Stimulated activated CD8-positive, alpha-beta memory T cell treated with anti-CD3 and anti-CD28 coated beads, Interleukin-12 subunit alpha, Interleukin-12 subunit beta, amount 100 ng/mL, for 1 hour (primary cell): ENCODE data around the gene IQCH.

Experiments used
- DNase-seq: peaks from one replicate; pipeline ENCODE4 v3.0.0-alpha.2; 2020; ENCODE audit warnings: low read depth

IQCH gene

DNA sequence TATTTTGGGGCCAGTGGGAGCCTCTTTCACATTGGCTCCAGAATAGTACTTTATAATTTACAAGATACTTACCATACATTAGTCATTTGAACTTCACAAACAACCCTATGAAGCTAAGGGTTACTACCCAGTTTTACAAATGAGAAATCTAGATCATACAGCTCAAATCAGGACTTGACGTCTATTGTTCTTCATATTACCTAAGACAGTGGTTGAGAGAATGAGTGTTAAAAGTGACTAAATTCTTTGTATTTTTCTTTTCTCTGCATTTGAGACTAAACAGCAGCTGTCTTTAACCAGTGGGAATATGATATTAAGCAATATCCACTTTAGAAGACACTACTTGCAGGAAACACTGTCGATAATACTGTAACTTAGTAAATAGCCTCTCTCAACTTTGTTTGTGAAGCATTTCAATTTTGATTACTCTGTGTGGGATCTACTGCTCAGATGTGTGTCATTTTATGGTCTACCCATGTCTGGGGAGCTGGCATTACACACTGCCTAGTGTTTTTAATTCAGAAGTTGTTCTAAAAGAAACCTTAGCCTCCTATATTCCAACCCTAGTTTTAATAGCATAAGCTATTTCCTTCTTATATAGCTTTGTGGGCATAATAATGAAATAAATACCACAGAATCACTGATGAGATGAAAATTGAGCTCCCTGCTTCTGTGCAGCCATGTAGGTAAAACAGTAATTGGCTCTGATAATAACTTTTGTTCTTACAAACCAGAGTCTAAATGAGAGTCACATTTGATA is 45.9 kb downstream of the IQCH start:
- no peak for DNase-seq

DNA sequence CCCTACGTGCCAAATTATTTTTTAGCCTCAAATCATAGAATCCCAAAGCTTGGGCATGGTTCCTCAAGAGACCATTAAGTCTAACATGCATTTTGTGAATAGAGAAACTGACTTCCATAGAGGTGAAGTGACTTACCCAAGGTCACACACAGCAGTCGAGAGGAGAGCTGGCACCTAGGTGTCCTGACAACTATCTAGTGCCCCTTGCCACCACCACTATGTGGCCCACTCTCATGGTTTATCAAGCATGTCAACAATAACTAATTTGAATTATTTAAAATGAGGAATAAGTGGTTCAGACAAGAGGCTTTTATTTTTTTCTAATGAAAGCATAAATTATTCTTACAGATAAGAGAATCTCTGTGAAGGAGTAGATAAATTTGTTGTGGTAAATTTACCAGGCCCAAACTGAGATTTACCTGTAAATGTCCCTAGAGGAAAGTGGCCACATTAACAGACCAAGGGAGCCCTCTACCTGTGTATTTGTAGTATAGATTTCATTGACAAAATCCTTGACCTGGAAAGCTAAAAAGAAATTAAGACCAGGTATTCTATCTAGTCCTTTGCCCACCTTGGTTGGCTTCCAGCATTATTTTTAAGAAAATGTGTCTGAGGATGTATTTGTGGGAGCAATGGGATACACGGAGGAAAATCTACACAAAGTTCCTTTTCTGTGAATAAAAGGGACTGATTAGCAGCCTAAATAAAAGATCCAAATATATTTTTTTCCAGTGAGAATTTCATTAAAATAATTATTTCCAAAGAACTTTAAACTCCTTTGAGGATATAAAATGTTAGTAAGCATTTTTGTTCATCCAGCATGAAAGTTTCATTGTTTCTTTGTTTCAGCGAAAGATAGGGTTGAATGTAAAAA is 49.1 kb downstream of the IQCH start:
- no peak for DNase-seq

GRCh38 chr15:67304778-67305177 is 50.2 kb downstream of the IQCH start:
- no peak for DNase-seq

GRCh38 chr15:67305506-67305905 is 50.9 kb downstream of the IQCH start:
- no peak for DNase-seq

DNA sequence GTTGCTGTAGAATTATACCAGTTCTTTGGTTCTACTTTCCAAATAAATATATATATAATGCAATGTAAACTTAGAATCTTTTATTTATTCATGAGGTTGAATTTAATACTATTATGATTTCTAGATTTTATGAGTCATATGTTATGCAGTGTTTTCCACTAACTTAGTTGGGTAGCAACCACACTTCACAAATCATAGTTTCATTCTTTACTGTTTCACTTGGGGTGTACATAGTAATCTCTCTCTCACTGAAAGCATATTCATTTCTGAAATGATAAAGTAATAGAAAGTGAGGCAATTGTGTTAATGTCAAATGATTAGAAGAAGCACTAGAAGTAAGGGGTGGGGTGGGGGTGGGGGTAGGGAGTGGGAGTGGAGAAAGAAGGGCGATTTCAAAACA is 52.6 kb downstream of the IQCH start:
- DNase-seq = no peak

DNA sequence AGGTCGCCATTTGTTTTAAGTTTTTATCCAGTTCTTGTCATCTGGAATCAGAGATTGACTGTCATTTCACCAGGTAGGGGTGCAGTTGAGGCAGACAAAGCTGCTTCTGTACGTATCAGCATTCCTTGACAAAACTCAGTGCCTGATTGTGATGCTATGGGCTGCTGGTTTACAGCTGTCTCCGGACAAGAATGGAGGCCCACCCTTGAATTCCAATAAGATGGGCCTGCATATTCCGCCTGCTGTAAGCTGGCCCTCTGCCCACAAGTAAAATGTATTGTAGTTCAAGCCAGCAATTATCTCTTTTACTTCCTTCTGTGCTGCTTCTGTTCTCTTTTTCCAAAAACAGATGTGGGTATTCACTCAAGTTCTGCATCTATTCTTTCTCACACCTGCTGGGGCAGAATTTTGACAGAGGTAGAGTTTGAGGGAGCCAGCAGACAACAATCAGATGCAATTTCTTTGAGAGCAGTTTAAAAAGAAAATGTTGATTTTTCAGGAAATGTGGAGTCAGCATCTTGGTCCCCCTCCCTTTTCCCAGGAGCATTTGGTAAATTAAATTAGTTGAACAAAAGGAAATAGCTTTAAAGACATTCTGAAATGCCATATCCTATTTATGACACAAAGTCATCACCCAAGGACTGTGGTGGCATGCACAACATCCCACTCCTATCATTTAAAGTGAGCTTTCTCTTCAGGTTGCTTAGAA is 53.5 kb downstream of the IQCH start:
- DNase-seq = no peak

- no peak for DNase-seq
These were observed 57.1 kb downstream of the IQCH start for GRCh38 chr15:67311731-67312130.

- no peak for DNase-seq
These were observed 65.4 kb downstream of the IQCH start for GRCh38 chr15:67319961-67320360.

DNA sequence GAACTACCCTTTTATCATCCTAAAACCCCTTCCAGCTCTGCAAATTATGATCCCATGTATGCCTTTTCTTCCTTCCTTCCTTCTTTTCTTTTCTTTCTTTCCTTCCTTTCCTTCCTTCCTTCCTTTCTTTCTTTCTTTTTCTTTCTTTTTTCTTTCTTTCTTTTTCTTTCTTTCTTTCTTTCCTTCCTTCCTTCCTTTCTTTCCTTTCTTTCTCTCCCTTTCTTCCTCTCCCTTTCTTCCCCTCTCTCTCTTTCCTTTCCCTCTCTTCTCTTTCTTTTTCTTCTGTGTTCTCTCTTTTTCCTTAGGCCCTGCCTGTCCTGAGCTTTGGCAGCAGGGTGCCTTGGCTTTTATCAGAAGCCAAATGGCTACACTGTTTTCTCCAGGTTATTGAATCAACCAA is 66.8 kb downstream of the IQCH start:
- no peak for DNase-seq

DNA sequence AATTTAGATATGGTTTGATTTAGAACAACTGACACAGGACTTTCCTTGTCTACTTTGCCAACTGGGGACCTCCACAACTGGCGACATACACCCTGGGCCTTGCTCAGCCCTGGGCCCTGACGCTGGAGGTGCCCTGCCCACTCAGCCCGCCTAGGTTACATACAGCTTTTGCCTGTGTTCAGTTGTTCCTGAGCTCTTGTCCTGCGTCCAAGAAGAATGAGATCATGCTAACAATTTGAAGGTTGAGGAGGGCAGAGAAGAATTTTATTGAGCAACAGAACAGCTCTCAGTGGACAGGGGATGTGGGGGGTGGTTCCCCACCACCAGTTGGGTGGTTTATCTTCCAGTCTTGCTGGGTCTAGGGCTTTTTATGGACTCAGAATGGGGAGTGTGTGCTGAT is 67.9 kb downstream of the IQCH start:
- DNase-seq = no peak

DNA sequence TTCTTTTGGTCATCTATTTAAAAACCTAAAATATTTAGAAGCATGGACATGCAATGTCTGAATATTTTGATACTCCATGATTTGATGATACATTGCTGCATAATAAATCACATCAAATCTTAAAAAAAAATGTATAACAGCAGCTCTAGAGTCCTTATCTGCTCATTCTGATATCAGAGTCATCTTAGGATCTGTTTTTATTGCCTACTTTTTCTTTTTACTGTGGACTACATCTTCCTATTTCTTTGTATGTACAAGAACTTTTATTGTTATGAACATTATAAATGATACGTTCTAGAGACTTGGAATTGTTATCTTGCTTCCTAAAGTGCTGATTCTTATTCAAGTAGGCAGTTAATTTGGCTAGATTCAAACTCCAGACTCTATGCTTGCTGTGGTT is 72.7 kb downstream of the IQCH start:
- DNase-seq = no peak

- DNase-seq = no peak
These were observed 73.2 kb downstream of the IQCH start for GRCh38 chr15:67327737-67328136.

DNA sequence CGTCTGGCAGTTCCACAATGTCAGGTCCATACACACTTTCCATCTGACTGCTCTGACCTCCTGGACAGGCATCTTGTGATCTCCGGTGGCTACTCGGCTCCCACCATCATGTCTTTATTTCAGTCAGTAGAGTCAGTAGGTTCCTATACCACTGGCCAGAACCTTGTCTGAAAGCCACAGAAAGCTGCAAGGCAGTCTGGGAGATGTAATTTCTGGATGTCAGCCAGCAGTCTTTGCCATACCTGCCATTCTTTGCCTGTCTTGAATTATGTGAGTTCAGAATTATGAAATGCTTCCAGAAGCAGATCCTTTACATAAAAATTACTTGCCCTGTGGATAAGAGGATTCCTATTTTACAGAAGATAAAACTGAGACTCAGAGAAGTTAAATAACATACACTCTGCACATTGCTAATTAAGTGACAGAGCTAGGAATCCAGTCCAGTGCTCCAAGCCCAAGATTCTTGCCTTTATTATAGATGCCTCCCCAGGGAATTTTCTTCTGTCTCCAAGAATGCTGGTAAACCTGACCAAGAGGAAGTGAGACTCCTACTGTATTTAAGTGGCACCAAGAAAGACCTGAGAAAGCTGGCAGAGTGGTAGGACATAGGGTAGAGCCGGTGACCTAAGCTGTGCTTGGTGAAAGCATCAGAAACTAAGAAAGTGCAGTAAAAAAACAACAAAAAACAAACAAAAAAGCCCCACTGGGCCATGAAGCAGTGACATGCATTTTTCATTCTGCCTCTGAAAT is 75.6 kb downstream of the IQCH start:
- no peak for DNase-seq

DNA sequence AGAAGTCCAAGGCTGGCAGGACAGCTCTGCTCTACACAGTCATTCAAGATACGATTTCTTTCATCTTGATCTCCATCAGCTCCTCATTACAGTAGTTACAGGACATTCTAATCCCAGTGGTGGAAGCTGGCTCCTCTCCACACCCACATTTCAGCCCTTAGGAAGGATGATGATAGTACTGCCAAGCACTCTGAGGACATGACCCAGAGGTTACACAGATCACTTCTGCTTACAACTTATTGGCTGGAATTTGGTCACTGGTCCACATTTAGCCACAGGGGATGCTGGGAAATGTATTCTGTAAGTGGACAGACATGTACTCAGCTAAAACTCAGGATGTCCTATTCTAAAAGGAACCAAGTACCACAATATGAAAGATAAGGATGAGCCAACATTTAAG is 77.1 kb downstream of the IQCH start:
- DNase-seq = no peak

GRCh38 chr15:67335026-67335425 is 80.4 kb downstream of the IQCH start:
- no peak for DNase-seq

DNA sequence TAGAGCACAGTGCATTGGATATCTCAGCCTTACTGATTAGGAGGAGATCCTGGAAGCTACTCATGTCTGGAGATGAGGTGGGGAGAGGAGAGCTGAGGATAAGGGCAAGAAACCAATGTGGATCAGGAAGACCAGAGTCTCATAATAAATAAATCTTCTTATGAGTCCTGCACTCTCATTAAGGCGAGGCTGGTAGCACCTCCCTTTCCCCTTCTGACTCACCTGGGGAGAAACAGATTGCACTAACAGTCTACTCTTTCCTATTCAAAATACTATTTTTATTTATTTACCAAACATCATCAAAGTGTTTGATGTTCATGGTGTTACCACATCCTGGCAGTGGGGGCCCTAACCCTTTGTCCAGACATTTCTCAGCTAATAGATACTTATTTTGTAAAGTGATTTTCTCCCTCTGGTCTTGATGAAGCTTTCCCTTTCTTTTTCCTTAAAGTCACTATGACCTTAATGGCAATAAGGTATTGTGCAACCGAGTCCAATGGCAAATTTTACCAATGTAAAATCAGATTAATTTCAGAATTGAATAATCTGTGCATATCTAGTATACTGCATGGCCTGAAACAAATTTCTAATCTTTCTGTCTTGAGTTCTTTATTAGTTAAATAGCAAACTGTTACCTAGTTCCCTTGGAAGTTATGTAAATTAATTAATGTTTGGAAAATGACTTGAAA is 81.1 kb downstream of the IQCH start:
- DNase-seq = no peak

- DNase-seq = no peak
These were observed 86.0 kb downstream of the IQCH start for GRCh38 chr15:67340630-67341029.

- no peak for DNase-seq
These were observed 87.0 kb downstream of the IQCH start for GRCh38 chr15:67341539-67341938.

GRCh38 chr15:67343206-67343605 is 88.6 kb downstream of the IQCH start:
- DNase-seq = no peak

- no peak for DNase-seq
These were observed 95.0 kb downstream of the IQCH start for GRCh38 chr15:67349634-67350033.

DNA sequence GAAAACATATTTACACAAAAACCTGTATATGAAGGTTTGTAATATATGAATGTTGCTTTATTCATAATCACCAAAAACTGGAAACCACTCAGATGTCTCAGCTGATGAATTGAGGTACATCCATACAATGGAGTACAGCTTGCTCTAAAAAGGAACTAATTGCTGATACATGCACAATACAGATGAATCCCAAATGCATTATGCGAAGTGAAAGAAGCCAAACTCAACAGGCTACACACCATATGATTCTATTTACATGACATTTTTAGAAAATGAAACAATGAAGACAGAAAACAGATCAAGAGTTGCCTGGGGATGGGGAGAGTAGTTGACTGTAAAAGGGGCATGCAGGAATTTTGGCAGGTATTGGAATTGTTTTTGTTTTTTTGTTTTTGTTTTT is 95.5 kb downstream of the IQCH start:
- no peak for DNase-seq

DNA sequence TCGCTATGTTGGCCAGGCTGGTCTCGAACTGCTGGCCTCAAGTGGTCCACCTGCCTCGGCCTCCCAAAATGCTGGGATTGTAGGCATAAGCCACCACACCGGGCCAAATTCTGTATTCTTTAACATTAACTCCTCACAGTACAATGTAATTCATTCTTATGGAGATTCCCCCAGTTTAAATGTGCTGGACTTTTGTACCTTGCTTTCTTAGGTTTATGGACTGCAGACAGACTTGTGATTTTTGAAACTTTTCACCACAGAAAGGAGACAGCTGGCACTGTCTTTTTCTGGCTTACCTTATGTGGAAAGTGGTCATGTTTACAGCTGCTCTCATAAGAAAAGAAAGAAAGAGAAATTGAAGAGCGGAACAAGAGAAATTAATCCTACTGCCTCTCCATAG is 103.8 kb downstream of the IQCH start:
- no peak for DNase-seq
